ENCODE results near the gene RPL19. TPM values are rescaled to one million over a fixed set of nuclear protein-coding genes. Genes with fewer than 3 reads are reported as not detected.

RPL19 gene
- total and polyA plus RNA-seq, 4 donors, result 475 to 999 (median 749) TPM

DNA sequence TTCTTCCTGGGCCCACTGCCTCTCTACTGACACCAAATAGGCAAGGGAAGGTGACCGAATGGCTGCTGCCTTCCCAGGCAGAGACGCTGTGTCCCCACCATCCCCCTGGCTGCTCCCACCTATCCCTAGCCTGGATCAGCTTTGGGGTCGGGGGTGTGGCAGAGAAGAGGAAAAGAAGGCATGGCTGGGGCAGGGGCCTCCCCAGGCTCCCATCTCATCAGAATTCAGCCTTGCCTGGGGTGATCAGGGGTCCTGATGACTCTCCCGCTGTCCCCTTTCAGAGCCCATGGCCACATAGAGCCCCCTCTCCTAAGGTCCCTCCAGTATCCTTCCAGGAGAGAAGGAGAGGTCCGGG lies 49.3 kb upstream of the RPL19 start:
- no peak overlapping the region for H3K27ac ChIP-seq (ENCODE audit: low read depth in 1 of 2, low read length in 2 of 2)
- peaks cover 2 to 24% (median 13%) of the 10 kb centered on the region in 4 donors for H3K4me1 ChIP-seq (ENCODE audit: control insufficient read depth in 4 of 4, insufficient read depth in 4 of 4, low read length in 3 of 4)
- H3K36me3 ChIP-seq (ENCODE audit: control insufficient read depth in 4 of 4, insufficient read depth in 3 of 4, low read depth in 1 of 4, low read length in 3 of 4), result no peaks in the 10 kb centered on the region
- no peak for DNase-seq (ENCODE audit: low spot score)
- H3K4me3 ChIP-seq (ENCODE audit: low read depth in 1 of 3, low read length in 3 of 3), result no peak overlapping the region
- WGBS, result 34% methylated on average over 5 of the region's 5 CpGs
- H3K27me3 ChIP-seq (ENCODE audit: control insufficient read depth in 4 of 4, insufficient read depth in 4 of 4, low read length in 3 of 4), result peaks cover 0 to 5% (median 3%) of the 10 kb centered on the region in 4 donors
- TF ChIP-seq, protein P1, sequence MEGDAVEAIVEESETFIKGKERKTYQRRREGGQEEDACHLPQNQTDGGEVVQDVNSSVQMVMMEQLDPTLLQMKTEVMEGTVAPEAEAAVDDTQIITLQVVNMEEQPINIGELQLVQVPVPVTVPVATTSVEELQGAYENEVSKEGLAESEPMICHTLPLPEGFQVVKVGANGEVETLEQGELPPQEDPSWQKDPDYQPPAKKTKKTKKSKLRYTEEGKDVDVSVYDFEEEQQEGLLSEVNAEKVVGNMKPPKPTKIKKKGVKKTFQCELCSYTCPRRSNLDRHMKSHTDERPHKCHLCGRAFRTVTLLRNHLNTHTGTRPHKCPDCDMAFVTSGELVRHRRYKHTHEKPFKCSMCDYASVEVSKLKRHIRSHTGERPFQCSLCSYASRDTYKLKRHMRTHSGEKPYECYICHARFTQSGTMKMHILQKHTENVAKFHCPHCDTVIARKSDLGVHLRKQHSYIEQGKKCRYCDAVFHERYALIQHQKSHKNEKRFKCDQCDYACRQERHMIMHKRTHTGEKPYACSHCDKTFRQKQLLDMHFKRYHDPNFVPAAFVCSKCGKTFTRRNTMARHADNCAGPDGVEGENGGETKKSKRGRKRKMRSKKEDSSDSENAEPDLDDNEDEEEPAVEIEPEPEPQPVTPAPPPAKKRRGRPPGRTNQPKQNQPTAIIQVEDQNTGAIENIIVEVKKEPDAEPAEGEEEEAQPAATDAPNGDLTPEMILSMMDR (IDR thresholded peaks at IDR 0.05; ENCODE audit: low read depth, low read length, missing input control), result no peak
- TF ChIP-seq, protein P2, sequence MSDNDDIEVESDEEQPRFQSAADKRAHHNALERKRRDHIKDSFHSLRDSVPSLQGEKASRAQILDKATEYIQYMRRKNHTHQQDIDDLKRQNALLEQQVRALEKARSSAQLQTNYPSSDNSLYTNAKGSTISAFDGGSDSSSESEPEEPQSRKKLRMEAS (IDR thresholded peaks at IDR 0.05), result no peak
- TF ChIP-seq RAD21 (IDR thresholded peaks at IDR 0.05) (no peak), JUND (IDR thresholded peaks at IDR 0.05) (no peak), REST (IDR thresholded peaks at IDR 0.05) (no peak), FOXA2 (IDR thresholded peaks at IDR 0.05) (no peak), HNF4A (conservative IDR thresholded peaks at IDR 0.05) (no peak), ATF3 (IDR thresholded peaks at IDR 0.05) (no peak), HNF4G (IDR thresholded peaks at IDR 0.05) (no peak), GABPA (IDR thresholded peaks at IDR 0.05 in 1 of 2, conservative IDR thresholded peaks at IDR 0.05 in 1 of 2) (no peak), RXRA (IDR thresholded peaks at IDR 0.05) (no peak), YY1 (IDR thresholded peaks at IDR 0.05) (no peak), SP1 (IDR thresholded peaks at IDR 0.05) (no peak)
- H3K9me3 ChIP-seq (ENCODE audit: control insufficient read depth in 4 of 4, low read length in 3 of 4), result no peaks in the 10 kb centered on the region
- no peak overlapping the region for H3K9ac ChIP-seq (ENCODE audit: low read depth in 1 of 2, low read length in 2 of 2)

- peak within 1 kb of the TSS in 1 of 3 donors; percentile 33 for H3K4me3 ChIP-seq (ENCODE audit: low read depth in 1 of 3, low read length in 3 of 3)
- no peak for DNase-seq (ENCODE audit: low spot score)
- peak within 1 kb of the TSS in 1 of 2 donors; percentile 2 for H3K27ac ChIP-seq (ENCODE audit: low read depth in 1 of 2, low read length in 2 of 2)
- peaks cover 0 to 5% (median 3%) of the 10 kb centered on the region in 4 donors for H3K27me3 ChIP-seq (ENCODE audit: control insufficient read depth in 4 of 4, insufficient read depth in 4 of 4, low read length in 3 of 4)
- peaks cover 2 to 24% (median 13%) of the 10 kb centered on the region in 4 donors for H3K4me1 ChIP-seq (ENCODE audit: control insufficient read depth in 4 of 4, insufficient read depth in 4 of 4, low read length in 3 of 4)
- peak within 1 kb of the TSS in 1 of 2 donors; percentile 25 for H3K9ac ChIP-seq (ENCODE audit: low read depth in 1 of 2, low read length in 2 of 2)
- H3K36me3 ChIP-seq (ENCODE audit: control insufficient read depth in 4 of 4, insufficient read depth in 3 of 4, low read depth in 1 of 4, low read length in 3 of 4), result no peaks in the 10 kb centered on the region
- 3% methylated on average over 68 of the region's 68 CpGs for WGBS
- no peaks in the 10 kb centered on the region for H3K9me3 ChIP-seq (ENCODE audit: control insufficient read depth in 4 of 4, low read length in 3 of 4)
- TF ChIP-seq ATF3 (IDR thresholded peaks at IDR 0.05), result no peak
- TF ChIP-seq, protein P2 (IDR thresholded peaks at IDR 0.05), result no peak
- TF ChIP-seq REST (IDR thresholded peaks at IDR 0.05), result no peak
- no peak for TF ChIP-seq NR2F2 (IDR thresholded peaks at IDR 0.05)
- TF ChIP-seq FOXA1 (IDR thresholded peaks at IDR 0.05), result no peak
- no peak for TF ChIP-seq FOXA2 (IDR thresholded peaks at IDR 0.05)
- TF ChIP-seq EGR1 (IDR thresholded peaks at IDR 0.05; ENCODE audit: low read depth in 2 of 2), result no peak
- TF ChIP-seq ZBTB33 (IDR thresholded peaks at IDR 0.05), result no peak
- no peak for TF ChIP-seq HNF4A (conservative IDR thresholded peaks at IDR 0.05)
- TF ChIP-seq SP1 (IDR thresholded peaks at IDR 0.05), result no peak
- TF ChIP-seq JUND (IDR thresholded peaks at IDR 0.05), result no peak
Measured at GRCh38 chr17:39151150-39151942, 48.7 kb upstream of the RPL19 start, which contains the start of gene PLXDC1. TSS of gene PLXDC1 (minus strand) at chr17:39151637. CDS start at chr17:39151437, 200 bp downstream.

All from liver (tissue), 9 donors.